ENCODE measurements around the gene AMN. TPM values are rescaled to one million over a fixed set of nuclear protein-coding genes. Genes with fewer than 3 reads are reported as not detected.

The AMN gene
- total RNA-seq, 1 experiment from 2014 or later = 21.8 TPM

DNA sequence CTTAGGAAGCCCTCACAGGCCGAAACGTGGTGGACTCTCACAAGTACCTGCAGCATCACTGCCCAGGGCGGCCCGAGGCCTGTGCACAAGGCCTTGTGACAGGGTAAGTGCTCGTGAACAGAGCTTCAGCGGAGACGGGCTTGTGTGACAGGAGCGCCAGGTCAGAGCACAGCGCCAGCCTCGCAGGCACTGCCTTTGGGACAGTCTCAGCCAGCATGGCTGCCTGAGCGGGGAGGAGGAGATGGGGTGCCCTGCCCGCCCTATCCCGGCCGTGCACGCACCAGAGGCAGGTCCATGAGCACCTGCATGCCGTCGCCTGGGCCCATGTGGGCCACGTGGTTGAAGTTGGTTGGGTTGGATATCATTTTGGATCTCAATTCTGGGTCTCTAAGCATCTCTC lies 16.9 kb downstream of the AMN start:
- H3K36me3 ChIP-seq (ENCODE audit: low read depth) = peaks cover 23% of the 10 kb centered on the region
- H3K4me2 ChIP-seq = no peak overlapping the region
- no peak overlapping the region for H2AFZ ChIP-seq
- H3K27ac ChIP-seq = no peak overlapping the region
- peaks cover 18% of the 10 kb centered on the region for H4K20me1 ChIP-seq (ENCODE audit: insufficient read depth)
- H3K9me2 ChIP-seq (ENCODE audit: insufficient read depth) = no peaks in the 10 kb centered on the region
- H3K27me3 ChIP-seq (ENCODE audit: insufficient read depth, low read depth) = no peaks in the 10 kb centered on the region
- no peak for DNase-seq
- BruUV-seq (replicated peaks) = no TSS peak
- no peaks in the 10 kb centered on the region for H3K9me3 ChIP-seq (ENCODE audit: insufficient read depth, low read depth)
- no peaks in the 10 kb centered on the region for H3K79me2 ChIP-seq (ENCODE audit: low read depth)
- CTCF ChIA-PET = no interaction called here
- no peaks in the 10 kb centered on the region for H3K4me1 ChIP-seq (replicated peaks; ENCODE audit: insufficient read depth)
- no peak overlapping the region for H3K4me3 ChIP-seq
- TF ChIP-seq, protein P1, sequence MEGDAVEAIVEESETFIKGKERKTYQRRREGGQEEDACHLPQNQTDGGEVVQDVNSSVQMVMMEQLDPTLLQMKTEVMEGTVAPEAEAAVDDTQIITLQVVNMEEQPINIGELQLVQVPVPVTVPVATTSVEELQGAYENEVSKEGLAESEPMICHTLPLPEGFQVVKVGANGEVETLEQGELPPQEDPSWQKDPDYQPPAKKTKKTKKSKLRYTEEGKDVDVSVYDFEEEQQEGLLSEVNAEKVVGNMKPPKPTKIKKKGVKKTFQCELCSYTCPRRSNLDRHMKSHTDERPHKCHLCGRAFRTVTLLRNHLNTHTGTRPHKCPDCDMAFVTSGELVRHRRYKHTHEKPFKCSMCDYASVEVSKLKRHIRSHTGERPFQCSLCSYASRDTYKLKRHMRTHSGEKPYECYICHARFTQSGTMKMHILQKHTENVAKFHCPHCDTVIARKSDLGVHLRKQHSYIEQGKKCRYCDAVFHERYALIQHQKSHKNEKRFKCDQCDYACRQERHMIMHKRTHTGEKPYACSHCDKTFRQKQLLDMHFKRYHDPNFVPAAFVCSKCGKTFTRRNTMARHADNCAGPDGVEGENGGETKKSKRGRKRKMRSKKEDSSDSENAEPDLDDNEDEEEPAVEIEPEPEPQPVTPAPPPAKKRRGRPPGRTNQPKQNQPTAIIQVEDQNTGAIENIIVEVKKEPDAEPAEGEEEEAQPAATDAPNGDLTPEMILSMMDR (conservative IDR thresholded peaks at IDR 0.05) = no peak
- TF ChIP-seq EZH2 (IDR thresholded peaks at IDR 0.05; ENCODE audit: low read depth) = no peak
- POLR2A ChIA-PET (ENCODE audit: unreplicated experiment) = interaction anchor here (0.6 kb wide), 2 partner anchors 12 to 129 kb away, joined by 4 to 8 read pairs; no protein-coding TSS in a partner anchor
- intact Hi-C loops (cut with micrococcal nuclease; ENCODE audit: unreplicated experiment) = no loop called here
- H3F3A ChIP-seq (ENCODE audit: insufficient read depth, low read depth) = peaks cover 24% of the 10 kb centered on the region

DNA sequence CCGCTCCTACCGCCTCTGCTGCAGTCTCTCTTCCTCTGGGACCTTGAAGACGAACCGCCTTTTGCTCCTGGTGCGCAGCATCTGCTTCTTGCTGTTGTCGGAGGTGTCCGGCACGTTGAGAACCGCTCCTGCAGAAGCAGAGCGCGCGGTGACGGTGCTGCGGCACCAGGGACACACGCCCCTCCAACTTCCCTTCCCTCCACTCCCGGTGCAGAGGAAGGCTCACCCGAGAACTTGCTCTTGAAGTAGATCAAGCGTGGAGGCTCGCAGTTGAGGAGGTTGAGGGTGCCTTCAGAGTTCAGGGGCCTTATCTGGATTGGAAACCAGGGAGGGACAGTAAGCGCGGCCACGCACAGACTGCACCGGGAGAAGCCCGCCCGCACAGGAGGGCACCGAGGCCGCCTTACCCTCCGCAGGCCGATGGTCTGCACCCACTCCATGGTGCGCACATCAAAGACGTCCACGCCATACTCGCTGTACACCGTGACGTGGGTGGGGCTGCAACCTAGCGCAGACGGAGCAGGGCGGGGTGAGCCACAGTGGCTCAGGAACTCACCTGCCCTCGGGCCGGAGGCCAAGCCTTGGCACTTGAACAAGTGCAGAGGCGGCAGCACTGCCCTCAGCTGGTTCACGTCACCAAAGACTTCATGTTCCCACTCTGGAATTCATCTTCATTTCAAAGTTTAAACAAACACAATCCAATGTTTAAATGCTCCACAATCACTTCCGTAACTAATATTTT lies 17.5 kb downstream of the AMN start:
- Histone ChIP-seq H2AFZ (no peak overlapping the region), H3K27ac (no peak overlapping the region), H3K4me1 (replicated peaks; ENCODE audit: insufficient read depth) (no peaks in the 10 kb centered on the region), H3K27me3 (ENCODE audit: insufficient read depth, low read depth) (no peaks in the 10 kb centered on the region), H3K4me3 (no peak overlapping the region), H3K4me2 (no peak overlapping the region), H3K9me2 (ENCODE audit: insufficient read depth) (no peaks in the 10 kb centered on the region), H3F3A (ENCODE audit: insufficient read depth, low read depth) (peaks cover 18% of the 10 kb centered on the region), H3K36me3 (ENCODE audit: low read depth) (peaks cover 23% of the 10 kb centered on the region), H3K9me3 (ENCODE audit: insufficient read depth, low read depth) (no peaks in the 10 kb centered on the region), H3K79me2 (ENCODE audit: low read depth) (no peaks in the 10 kb centered on the region), H4K20me1 (ENCODE audit: insufficient read depth) (peaks cover 18% of the 10 kb centered on the region; the same call in 1 of the 2 replicates)
- no peak for DNase-seq
- intact Hi-C loops (cut with micrococcal nuclease; ENCODE audit: unreplicated experiment) = no loop called here
- CTCF ChIA-PET = no interaction called here
- no peak for TF ChIP-seq EZH2 (IDR thresholded peaks at IDR 0.05; ENCODE audit: low read depth)
- TF ChIP-seq, protein P1 (conservative IDR thresholded peaks at IDR 0.05) = no peak
- BruUV-seq (replicated peaks) = no TSS peak
- POLR2A ChIA-PET (ENCODE audit: unreplicated experiment) = interaction anchor here (0.6 to 0.7 kb wide), 2 partner anchors 128 to 164 kb away, joined by 4 read pairs; no protein-coding TSS in a partner anchor

DNA sequence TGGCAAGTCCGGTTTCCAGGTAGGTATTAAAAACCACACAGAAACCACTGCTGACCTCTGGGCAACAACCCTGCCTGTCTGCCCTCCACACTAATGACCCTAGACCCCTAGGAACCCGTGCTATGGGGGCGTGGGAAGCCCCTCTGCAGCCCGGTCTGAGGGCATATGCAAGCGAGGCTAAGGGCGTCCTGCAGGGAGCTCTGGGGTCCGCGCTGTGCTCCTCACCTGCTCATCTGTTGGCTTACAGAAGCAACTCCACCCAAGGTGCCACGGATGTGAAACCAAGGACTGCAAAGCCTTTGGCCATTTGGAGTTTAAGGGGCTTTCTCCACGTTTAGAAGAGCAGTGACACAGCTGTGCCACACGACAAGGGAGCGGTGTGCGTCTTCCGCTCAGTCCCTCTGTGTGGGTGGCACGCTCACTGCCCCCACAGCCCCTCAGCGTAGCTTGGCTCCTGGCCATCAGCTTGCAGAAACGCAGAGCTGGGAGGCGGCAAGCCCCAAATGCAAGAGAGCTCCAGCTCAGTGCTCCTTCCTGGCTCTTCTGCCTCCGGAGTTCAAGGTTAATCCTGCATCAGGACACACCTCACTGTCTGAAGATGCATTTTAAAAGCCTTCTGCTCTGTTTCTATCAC lies 18.4 kb downstream of the AMN start:
- peaks cover 23% of the 10 kb centered on the region for H3K36me3 ChIP-seq (ENCODE audit: low read depth)
- peaks cover 12% of the 10 kb centered on the region for H3F3A ChIP-seq (ENCODE audit: insufficient read depth, low read depth)
- no peaks in the 10 kb centered on the region for H3K27me3 ChIP-seq (ENCODE audit: insufficient read depth, low read depth)
- peaks cover 21% of the 10 kb centered on the region; the same call in 1 of the 2 replicates for H4K20me1 ChIP-seq (ENCODE audit: insufficient read depth)
- TF ChIP-seq, protein P1 (conservative IDR thresholded peaks at IDR 0.05) = no peak
- no peak for TF ChIP-seq EZH2 (IDR thresholded peaks at IDR 0.05; ENCODE audit: low read depth)
- H3K79me2 ChIP-seq (ENCODE audit: low read depth) = no peaks in the 10 kb centered on the region
- no TSS peak for BruUV-seq (replicated peaks)
- H3K4me2 ChIP-seq = no peak overlapping the region
- intact Hi-C loops (cut with micrococcal nuclease; ENCODE audit: unreplicated experiment) = no loop called here
- no peak overlapping the region for H3K27ac ChIP-seq
- H3K9me3 ChIP-seq (ENCODE audit: insufficient read depth, low read depth) = no peaks in the 10 kb centered on the region
- no peak for DNase-seq
- no peak overlapping the region for H2AFZ ChIP-seq
- CTCF ChIA-PET = no interaction called here
- H3K4me1 ChIP-seq (replicated peaks; ENCODE audit: insufficient read depth) = no peaks in the 10 kb centered on the region
- POLR2A ChIA-PET (ENCODE audit: unreplicated experiment) = interaction anchor here (0.7 kb wide), 1 partner anchor 163 kb away, joined by 4 read pairs; no protein-coding TSS in a partner anchor
- no peaks in the 10 kb centered on the region for H3K9me2 ChIP-seq (ENCODE audit: insufficient read depth)
- H3K4me3 ChIP-seq = no peak overlapping the region
